Activated gamma-delta T cell treated with anti-CD3 and anti-CD28 coated beads, Interleukin-2, amount 50 U/mL, for 16 hours (primary cell): ENCODE measurements around the gene DLK1.

ENCODE experiments used
- DNase-seq: peaks from one replicate; pipeline ENCODE4 v3.0.0-alpha.2; 2020; ENCODE audit warnings: low read depth

The DLK1 gene

DNA sequence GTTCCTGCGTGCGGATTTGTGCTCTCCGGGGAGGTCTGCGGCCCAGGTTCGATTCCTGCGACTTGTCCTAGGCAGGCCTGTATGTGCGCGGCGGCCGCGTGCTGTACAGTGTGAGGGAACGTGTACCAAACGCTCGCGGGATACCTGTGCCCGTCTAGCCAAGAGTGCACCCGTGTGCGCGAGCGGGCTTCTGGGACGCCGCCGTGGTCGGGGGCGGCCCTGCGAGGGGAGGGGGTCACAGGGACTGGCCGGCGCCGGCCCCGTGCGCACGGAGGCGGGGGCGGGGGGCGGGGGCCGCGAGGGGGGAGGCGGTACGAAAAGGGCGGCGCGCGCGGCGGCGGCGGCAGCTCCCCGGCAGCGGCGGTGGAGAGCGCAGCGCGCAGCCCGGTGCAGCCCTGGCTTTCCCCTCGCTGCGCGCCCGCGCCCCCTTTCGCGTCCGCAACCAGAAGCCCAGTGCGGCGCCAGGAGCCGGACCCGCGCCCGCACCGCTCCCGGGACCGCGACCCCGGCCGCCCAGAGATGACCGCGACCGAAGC lies at the start of gene DLK1:
TSS of gene DLK1 (plus strand) at position 343 of the 536 bp plus-strand sequence. CDS start at position 520, 177 bp downstream.
- DNase-seq = no peak

DNA sequence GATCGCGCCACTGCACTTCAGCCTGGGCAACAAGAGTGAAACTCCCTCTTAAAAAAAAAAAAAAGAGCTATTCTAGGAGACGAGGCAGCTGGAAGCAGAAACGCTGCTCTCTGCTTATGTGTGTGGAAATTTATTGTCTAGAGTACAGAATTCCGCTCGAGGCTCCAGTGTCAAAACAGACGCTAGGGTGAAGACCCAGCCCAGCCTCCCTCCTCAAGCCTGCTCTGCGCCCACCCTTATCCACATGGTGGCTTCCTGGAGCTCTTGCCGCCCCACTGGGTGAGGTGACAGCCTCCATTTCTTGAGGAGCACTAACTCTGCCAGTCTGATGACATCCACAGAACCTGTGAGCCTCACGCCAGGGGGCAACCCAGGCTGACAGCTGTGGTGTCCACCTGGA lies 49.5 kb upstream of the DLK1 start:
- no peak for DNase-seq

DNA sequence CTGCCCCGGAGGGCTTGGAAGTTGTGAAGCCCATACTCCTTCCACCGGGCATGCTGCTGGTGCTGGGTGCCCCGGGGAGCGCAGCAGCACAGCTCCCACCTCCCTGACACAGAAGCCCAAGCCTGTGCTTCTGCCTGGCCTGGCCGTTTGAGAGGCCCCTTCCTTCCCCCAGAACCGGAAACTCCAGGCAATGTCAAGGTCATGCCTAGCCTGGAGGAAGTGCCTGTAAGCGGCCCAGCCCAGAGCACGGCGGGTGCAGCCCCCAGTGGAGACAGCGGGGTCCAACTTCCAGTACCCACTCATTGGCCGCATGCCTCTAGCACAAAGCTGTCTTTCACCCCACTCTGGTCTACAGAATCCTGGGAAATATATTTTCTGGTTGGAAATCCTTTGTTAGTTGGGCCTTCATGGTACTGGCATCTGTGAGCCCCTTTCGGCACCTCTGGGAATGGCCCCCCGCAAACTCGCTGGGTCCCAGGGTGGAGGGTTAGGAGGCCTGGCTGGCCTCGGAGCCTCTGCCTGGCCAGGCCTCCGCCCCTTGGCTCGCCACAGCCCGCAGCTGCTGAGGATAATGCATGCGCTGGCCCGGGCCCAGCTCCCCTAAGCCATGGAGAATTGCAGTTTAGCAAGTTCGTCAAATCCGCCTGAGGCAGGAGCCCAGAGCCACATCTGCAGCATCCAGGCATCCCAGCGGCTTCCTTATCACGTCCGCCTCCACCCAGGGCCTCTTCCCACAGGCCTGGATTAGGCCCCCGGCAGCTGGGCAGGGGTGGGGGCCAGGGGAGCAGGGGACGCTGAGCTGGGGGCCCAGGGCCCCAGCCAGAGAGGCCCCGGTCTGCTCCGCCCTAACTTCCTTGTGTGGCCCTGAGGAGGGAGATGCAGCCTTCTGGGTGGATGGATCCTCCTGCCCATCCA lies 48.9 kb upstream of the DLK1 start:
- DNase-seq = no peak

DNA sequence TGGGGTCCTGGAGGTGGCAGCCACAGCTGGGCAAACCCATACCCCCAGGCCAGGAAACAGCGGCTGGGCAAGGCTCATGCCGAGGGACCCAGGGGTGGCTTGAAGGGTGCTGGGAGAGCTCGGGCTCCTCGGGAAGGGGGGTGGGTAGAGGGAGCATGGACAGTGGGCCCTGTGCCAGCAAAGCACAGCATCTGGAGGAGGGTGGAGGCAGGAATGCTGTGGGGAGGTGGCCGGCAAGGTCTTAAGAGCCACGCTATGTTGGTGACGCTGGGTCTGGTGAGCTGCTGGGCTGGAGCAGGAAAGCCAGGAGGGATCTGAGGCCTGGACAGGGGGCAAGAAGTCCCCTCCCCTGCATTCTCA lies 48.2 kb upstream of the DLK1 start:
- no peak for DNase-seq

DNA sequence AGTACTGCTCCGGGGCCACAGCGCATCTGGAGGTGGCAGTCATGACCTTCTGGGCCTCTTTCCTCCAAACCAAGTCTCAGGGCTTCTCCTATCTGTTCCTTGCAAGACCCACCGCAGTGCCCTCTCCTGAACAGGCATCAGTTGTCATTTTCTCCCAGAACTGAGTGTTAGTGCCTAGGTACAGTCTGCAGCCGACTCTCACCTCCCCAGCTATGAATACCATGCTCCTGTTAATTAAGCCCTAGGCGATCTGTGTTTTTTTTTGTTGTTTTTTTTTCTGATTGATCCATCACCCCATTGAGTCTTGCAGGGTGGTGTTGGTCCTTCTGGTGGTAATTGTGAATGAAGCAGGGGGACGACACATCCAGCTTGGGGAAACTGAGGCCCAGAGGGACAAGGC lies 47.5 kb upstream of the DLK1 start:
- no peak for DNase-seq

DNA sequence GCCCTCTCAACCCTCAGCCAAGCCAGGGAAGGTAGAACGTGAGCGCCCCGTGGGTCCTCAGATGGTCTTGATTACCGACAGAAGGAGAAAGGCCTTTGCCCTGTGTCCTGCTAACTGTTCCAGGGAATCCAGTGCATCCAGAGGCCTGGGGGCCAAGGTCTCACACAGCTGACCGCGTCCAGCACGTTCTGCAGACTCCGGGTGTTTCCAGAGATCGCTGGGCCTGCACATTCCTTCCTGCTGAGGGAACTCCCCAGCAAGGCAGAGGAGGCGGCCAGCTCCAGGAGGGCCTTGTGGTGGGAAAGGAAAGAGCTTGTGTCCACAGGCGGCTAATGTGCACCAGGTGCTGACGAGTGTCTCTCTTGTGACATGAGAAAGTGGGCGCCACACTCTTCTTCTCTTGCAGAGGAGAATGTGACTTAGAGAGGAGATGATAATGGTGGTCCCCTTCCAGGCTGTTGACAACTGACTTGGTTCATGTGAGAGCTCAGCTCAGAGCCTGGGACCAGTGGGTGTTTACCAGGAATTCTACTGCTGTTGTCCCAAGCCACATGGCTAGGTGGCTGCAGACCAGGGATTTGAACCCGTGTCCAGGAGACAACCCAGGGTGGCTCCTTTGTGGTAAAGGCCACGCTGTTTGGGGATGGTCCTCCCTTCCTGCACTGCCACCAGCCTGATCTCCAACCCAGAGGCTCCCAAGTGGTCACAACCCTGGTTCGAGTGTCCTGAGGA lies 46.8 kb upstream of the DLK1 start:
- DNase-seq = no peak

DNA sequence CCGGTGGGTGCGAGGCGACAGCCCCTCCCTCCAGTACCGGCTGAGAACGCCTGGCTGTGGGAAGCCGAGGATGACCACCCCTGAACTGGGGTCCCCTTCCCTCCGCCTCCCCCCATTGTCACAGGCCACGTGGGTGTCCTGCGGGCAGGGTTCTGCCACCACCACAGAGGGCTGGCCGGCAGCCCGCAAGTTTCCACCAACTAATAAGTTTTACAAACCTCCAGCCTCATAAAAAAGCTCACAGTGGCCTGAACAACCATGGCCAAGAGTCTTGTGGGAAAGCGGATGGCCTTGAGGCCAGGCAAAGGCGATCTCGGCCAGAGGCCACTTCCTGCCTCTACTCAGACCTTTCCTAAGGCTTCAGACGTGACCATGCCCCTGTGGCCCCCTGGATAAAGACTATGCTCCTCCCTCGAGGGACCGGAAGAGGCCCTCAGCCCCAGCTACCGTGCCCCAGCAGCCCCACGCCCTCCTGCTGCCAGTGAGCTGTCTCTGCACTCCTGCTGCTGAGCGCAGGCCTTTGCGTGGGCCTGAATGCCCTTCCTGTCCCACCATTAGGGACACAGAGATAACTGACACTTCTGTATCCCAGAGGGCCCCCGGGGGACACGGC lies 46.1 kb upstream of the DLK1 start:
- no peak for DNase-seq

DNA sequence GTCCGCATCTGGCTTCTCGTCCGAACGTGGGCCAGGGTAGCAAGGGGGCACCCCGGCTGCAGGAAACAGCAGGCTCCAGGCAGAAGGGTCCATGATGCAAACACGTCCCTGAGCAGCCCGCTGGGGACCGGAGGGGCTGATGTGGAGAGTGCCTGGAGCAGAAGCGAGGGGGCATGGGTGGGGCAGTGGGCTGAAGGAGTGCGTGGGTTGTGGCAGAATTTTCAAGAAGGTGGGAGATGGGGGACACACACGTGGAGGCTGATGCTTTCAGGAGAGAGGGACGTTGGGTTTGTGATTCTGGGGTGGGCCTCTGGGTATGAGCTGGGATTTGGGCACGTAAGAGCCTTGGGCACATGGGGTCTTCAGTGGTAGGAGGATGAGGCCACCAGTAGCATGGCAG lies 45.6 kb upstream of the DLK1 start:
- no peak for DNase-seq

DNA sequence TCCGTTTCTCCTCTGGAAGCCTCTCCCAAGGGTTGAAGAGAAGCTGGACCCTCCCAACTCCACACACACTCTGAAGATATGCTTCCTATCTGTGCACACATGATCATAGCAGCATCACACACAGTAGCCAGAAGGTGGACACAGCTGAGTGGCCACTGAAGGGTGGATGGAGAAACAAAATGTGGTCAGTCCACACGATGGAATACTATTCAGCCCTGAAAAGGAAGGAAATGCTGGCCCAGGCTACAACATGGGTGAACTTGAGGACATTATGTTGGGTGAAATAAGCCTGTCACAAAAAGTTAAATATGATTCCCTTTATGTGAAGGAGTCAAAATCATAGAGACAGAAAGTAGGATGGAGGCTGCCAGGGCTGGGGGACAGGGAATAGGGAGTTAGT lies 43.9 kb upstream of the DLK1 start:
- DNase-seq = no peak

DNA sequence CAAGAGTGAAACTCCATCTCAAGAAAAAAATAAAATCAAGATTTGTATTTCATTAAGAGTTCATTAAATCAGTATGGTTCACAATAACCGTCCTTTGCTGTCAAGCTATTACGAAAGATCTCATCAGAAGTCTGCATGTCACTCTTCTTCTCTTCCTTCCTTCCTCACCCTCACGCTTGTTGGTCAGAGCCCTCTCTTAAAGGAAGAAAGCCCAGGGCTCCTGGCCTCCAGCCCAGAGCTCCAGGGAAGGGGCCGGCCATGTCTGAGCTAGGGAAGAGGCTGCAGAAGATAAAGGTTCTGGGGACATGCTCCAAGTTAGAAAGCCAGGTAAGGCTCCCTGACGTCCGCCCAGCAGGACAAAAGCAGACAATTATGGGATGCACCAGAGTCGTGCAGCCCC lies 43.1 kb upstream of the DLK1 start:
- DNase-seq = no peak

DNA sequence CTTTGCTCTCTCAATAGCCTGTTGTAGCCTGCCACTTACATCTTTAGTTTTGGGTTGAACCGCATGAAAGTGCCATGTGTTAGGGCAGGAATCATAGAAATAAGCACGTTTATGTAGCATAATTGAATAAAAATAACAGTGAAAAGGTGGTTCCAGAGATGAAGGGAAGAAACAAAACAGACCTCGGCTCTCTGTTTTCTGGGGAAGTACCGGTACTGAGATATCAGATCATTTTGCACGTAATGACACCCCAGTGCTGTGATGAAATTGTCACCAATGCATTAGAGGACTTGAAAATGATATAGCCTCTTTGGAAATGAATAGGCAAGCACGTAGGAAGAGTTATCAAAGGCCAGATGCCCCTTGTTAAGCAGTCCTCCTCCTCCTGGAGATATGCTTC lies 42.5 kb upstream of the DLK1 start:
- DNase-seq = no peak

DNA sequence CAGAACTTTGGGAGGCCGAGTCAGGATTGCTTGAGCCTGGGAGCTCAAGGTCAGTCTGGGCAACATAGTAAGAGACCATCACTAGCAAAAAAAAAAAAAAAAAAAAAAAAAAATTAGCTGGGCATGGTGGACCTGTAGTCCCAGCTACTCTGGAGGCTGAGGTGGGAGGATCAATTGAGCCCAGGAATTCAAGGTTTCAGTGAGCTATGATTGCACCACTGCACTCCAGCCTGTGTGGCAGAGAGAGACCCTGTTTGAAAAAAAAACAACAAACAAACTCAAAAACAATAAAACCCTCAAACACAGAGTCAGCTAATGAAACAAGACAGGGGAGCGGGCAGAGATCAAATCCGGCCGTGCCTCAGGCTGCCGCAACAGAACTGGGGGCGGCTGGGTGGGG lies 41.7 kb upstream of the DLK1 start:
- no peak for DNase-seq

DNA sequence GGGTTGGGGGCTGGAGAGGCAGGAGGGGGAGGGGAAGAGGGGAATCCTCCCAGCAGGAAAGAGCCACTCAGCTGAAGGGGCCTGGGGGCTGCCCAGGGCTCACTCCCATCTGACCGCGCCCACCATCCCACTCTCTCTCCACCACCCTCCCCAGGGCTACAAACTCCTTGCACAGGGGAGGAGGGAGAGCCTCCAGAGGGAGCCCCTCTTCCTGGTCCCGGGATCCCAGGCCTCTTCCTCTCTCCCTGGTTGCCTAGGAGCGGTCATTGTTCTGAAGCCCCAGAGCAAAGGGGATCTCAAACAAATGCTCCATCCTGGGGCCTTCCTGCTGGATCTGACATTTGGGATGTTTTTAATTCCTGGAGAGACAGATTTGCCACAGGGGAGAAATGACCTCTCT lies 39.8 kb upstream of the DLK1 start:
- no peak for DNase-seq

DNA sequence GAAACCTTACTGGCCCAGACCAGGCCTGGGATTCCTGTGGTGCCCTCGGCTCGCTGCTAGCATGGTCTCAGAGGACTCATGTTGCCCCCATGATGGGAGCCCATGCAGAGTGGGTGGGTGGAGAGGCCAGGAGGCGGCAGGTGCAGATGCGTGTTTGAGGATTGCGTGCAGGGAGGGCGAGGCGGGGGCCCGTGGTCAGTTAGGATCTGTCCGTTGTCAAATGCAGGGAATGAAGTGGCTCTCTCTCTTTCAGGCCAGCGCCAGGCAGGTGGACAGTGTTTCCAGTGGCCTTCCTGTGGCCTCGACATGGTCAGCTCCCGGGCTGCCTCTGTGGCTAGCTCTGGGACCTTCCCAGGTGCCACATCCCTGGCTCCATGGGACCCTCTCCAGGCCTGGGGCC lies 39.3 kb upstream of the DLK1 start:
- DNase-seq = no peak

DNA sequence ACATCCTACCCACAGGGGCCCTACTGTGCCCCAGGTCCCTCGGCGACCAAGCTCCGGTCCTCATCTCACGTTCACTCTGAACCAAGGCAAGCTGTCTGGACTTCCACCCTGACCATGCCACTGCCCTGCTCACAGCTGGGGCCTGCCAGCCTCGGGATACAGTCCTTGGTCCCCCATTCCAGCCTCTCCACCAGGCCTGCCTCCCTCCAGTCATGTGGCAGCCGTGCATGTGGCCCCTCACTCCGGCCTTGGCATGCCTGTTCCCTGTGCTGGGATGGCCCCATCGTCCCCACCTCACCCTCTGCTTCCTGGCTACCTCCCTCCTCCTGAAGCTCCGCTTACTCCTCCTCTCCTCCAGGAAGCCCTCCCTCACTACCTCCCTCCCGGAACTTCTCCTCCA lies 38.6 kb upstream of the DLK1 start:
- DNase-seq = no peak

DNA sequence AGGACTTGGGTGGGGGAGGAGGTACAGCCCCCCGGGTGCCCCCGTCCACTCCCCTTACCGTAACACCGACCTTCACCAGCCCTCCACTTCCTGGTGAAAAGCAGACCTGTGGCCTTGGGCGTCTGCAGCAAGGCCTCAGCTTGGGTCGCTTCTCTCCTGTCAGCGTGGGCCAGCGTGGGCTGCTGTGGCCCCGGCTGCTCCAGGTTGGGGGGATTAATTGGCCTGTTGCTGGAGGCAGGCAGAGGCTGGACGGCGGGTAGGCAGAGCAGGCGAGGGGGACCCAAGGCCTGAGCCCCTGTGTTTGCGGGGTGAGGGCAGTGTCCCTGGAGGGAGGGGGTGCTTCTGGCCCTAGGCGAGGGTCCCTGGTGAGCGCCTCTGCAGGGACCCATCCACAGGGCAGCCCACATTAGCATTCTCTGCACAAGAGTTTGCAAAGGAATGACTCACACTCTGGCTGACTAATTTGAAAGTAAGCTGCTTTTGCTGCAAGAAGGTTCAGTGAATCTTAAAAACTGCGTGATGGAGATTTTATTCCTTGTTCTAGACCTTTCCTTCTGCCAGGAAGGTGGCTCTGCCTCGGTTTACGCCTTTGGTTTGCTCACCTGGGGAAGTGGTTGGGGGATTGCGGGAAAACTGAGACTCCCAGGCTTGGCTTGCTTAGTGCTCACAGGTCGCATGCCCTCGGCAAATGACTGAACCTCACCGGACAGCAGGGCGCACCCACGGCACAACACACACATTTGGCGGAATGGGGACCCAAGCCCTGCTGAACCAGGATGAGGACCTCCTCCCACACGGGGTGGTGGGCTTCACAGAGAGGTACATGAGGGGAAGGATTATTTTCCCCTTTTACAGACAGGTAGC lies 37.9 kb upstream of the DLK1 start:
- no peak for DNase-seq

DNA sequence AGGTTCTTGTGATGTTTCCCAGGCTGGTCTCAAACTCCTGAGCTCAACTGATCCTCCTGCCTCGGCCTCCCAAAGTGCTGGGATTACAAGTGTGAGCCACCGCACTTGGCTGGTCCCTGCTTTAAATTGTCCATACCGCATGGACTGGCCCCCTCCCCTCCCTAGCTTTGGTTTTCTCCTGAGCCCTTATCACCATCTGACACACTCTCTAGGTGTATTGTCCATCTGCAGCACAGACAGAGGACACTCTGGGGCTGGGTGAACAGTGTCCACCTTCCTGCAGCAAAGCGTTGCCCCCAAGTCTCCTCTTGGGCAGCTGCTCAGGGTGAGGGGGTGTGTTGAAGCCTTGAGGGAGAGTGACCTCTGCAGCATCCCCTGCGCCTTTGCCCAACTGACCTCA lies 36.0 kb upstream of the DLK1 start:
- no peak for DNase-seq

DNA sequence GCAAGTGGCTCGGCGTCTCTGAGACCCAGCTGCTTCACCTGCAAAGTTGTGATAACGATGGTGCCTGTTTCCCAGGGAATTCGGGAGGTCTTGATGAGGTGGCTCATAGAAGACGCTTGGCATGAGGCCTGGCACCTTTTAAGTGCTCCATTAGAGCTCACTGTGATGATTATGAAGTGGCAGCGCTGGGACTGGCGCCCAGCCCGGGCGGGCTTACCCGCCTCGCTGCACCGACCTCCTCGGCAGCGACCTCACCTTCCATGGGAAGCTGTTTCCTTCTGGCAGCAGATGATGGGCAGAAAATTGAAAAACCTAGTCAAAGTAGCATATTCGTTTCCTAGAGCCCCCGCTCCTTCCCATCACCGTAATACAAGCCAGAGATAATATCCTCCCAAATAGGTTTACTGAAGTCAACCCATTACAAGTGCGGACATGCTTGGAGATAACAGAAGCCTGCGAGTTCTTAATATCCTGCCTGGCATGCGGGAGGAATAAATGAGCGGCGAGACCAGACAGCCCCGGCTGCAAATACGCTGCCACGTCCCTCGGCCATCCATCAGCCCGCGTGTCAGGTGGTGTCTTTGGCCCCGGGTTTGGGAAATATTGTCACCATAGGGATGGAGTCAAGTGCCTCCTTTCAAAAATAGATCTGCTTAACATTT lies 35.2 kb upstream of the DLK1 start:
- no peak for DNase-seq

DNA sequence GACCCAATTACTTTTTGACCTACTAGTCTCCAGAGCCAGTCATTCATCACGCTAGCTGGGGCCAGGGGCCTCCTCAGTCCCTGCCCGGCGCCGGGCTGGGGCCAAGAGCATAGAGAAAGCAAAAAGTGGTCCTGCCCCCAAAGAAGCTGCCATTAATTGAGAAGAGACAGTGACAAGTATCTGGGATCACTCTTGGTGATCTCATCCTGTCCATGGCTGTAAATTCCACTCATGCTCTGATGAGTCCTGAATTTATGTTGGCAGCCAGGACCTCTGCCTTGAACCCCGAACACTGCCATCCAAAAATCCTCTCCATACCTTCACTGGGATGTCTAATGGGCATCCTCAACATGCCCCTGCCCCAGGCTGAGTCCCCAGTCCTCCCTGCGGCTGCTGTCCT lies 34.4 kb upstream of the DLK1 start:
- no peak for DNase-seq

DNA sequence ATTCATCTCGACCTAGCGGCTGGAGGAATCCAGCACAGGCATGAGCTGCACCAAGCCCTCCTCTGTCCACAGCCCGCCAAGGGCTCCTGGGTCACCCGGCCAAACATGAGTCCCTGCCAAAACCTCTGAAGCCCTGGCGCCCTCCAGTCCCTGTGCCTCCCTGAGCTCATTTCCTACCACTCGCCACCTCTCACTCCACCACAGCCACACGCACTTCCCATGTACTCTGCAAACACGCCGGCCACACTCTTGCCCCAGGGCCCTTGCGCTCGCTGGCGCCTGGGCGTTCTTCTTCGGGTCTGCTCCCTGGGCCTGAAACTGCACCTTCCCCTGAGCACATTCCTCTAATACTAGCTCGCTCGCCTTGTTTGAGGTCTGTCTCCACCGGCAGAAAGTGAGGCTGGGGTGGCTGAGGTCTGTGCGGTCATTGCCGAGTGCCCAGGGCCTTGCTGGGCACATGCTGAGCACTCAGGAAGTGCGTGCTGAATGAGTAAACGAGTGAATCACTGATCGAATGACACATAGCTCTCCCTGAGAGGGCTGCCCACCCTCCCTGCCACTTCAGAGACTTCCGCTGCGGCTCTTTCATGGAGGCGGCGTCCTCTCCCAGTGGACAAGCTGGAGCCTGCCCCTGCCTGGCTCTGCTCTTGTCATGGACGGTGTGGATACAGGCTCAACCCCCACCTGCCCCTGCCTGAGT lies 33.7 kb upstream of the DLK1 start:
- no peak for DNase-seq
